ENCODE measurements around the gene DDHD1.
"Not testable (repeated sequence)": the region's sequence is repeated elsewhere in the genome, so short reads cannot be mapped to it uniquely, and the experiment has no call there.

The DDHD1 gene

GRCh38 chr14:53152887-53153701 lies at the start of gene DDHD1:
DDHD1 (minus strand) TSS chr14:53153323; CDS start chr14:53153098, 225 bp downstream.
- peak within 1 kb of the TSS; percentile 100 for H3K4me3 Mint-ChIP-seq
- H3K27me3 Mint-ChIP-seq, result no peaks in the 10 kb centered on the region
- H3K36me3 Mint-ChIP-seq (ENCODE audit: low read depth), result peaks cover 5% of the 10 kb centered on the region
- H3K9me3 Mint-ChIP-seq, result no peaks in the 10 kb centered on the region
- H3K27ac Mint-ChIP-seq, result peak within 1 kb of the TSS; percentile 98
- peaks cover 44% of the 10 kb centered on the region for H3K4me1 Mint-ChIP-seq (ENCODE audit: low read depth)

- Mint-ChIP-seq H3K4me3 (no peak overlapping the region), H3K36me3 (ENCODE audit: low read depth) (peaks cover 10% of the 10 kb centered on the region), H3K4me1 (ENCODE audit: low read depth) (peaks cover 20% of the 10 kb centered on the region), H3K9me3 (peaks cover 6% of the 10 kb centered on the region), H3K27me3 (no peaks in the 10 kb centered on the region), H3K27ac (no peak overlapping the region)
Observed at GRCh38 chr14:53195949-53196348, 42.8 kb upstream of the DDHD1 start.

GRCh38 chr14:53193193-53193592 lies 40.1 kb upstream of the DDHD1 start:
- H3K9me3 Mint-ChIP-seq, result no peaks in the 10 kb centered on the region
- no peaks in the 10 kb centered on the region for H3K27me3 Mint-ChIP-seq
- no peak overlapping the region for H3K27ac Mint-ChIP-seq
- no peak overlapping the region for H3K4me3 Mint-ChIP-seq
- peaks cover 4% of the 10 kb centered on the region for H3K36me3 Mint-ChIP-seq (ENCODE audit: low read depth)
- H3K4me1 Mint-ChIP-seq (ENCODE audit: low read depth), result peaks cover 24% of the 10 kb centered on the region

- Mint-ChIP-seq H3K36me3 (ENCODE audit: low read depth) (peaks cover 4% of the 10 kb centered on the region), H3K4me3 (no peak overlapping the region), H3K27ac (peak overlapping the region; percentile 74), H3K27me3 (no peaks in the 10 kb centered on the region), H3K9me3 (no peaks in the 10 kb centered on the region), H3K4me1 (ENCODE audit: low read depth) (peaks cover 24% of the 10 kb centered on the region)
Observed at GRCh38 chr14:53192052-53192760, 39.1 kb upstream of the DDHD1 start.

- Mint-ChIP-seq H3K4me3 (peak overlapping the region; percentile 45), H3K4me1 (ENCODE audit: low read depth) (peaks cover 24% of the 10 kb centered on the region), H3K27ac (peak overlapping the region; percentile 74), H3K9me3 (no peaks in the 10 kb centered on the region), H3K36me3 (ENCODE audit: low read depth) (no peaks in the 10 kb centered on the region), H3K27me3 (no peaks in the 10 kb centered on the region)
Observed at GRCh38 chr14:53190938-53191337, 37.8 kb upstream of the DDHD1 start.

GRCh38 chr14:53187921-53188463 lies 34.9 kb upstream of the DDHD1 start:
- H3K4me1 Mint-ChIP-seq (ENCODE audit: low read depth), result peaks cover 26% of the 10 kb centered on the region
- no peaks in the 10 kb centered on the region for H3K36me3 Mint-ChIP-seq (ENCODE audit: low read depth)
- H3K4me3 Mint-ChIP-seq, result no peak overlapping the region
- H3K27ac Mint-ChIP-seq, result no peak overlapping the region
- no peaks in the 10 kb centered on the region for H3K27me3 Mint-ChIP-seq
- H3K9me3 Mint-ChIP-seq, result no peaks in the 10 kb centered on the region

- no peaks in the 10 kb centered on the region for H3K9me3 Mint-ChIP-seq
- H3K4me3 Mint-ChIP-seq, result no peak overlapping the region
- no peaks in the 10 kb centered on the region for H3K27me3 Mint-ChIP-seq
- peaks cover 25% of the 10 kb centered on the region for H3K4me1 Mint-ChIP-seq (ENCODE audit: low read depth)
- peaks cover 2% of the 10 kb centered on the region for H3K36me3 Mint-ChIP-seq (ENCODE audit: low read depth)
- H3K27ac Mint-ChIP-seq, result no peak overlapping the region
Observed at GRCh38 chr14:53186532-53186931, 33.4 kb upstream of the DDHD1 start.

GRCh38 chr14:53183611-53184010 lies 30.5 kb upstream of the DDHD1 start:
- no peak overlapping the region for H3K4me3 Mint-ChIP-seq
- H3K36me3 Mint-ChIP-seq (ENCODE audit: low read depth), result peaks cover 6% of the 10 kb centered on the region
- peaks cover 4% of the 10 kb centered on the region for H3K27me3 Mint-ChIP-seq
- H3K4me1 Mint-ChIP-seq (ENCODE audit: low read depth), result peaks cover 33% of the 10 kb centered on the region
- no peak overlapping the region for H3K27ac Mint-ChIP-seq
- no peaks in the 10 kb centered on the region for H3K9me3 Mint-ChIP-seq

GRCh38 chr14:53183056-53183455 lies 29.9 kb upstream of the DDHD1 start:
- Mint-ChIP-seq H3K27me3 (peaks cover 4% of the 10 kb centered on the region), H3K36me3 (ENCODE audit: low read depth) (peaks cover 6% of the 10 kb centered on the region), H3K9me3 (no peaks in the 10 kb centered on the region), H3K4me1 (ENCODE audit: low read depth) (peaks cover 33% of the 10 kb centered on the region), H3K4me3 (no peak overlapping the region), H3K27ac (no peak overlapping the region)

- Mint-ChIP-seq H3K4me1 (ENCODE audit: low read depth) (peaks cover 33% of the 10 kb centered on the region), H3K27ac (peak overlapping the region; percentile 76)
- H3K9me3 Mint-ChIP-seq; H3K36me3 Mint-ChIP-seq (ENCODE audit: low read depth); H3K4me3 Mint-ChIP-seq; H3K27me3 Mint-ChIP-seq: not testable (repeated sequence)
Observed at GRCh38 chr14:53181463-53182081, 28.4 kb upstream of the DDHD1 start.

- Mint-ChIP-seq H3K4me1 (ENCODE audit: low read depth) (peaks cover 33% of the 10 kb centered on the region), H3K27ac (peak overlapping the region; percentile 56), H3K4me3 (peak overlapping the region; percentile 14), H3K36me3 (ENCODE audit: low read depth) (peaks cover 6% of the 10 kb centered on the region), H3K9me3 (no peaks in the 10 kb centered on the region), H3K27me3 (peaks cover 4% of the 10 kb centered on the region)
Observed at GRCh38 chr14:53180272-53181221, 27.4 kb upstream of the DDHD1 start.

GRCh38 chr14:53179486-53180005 lies 26.4 kb upstream of the DDHD1 start:
- H3K27ac Mint-ChIP-seq; H3K27me3 Mint-ChIP-seq; H3K9me3 Mint-ChIP-seq; H3K36me3 Mint-ChIP-seq (ENCODE audit: low read depth); H3K4me3 Mint-ChIP-seq: not testable (repeated sequence)
- peaks cover 33% of the 10 kb centered on the region for H3K4me1 Mint-ChIP-seq (ENCODE audit: low read depth)

GRCh38 chr14:53175375-53175774 lies 22.3 kb upstream of the DDHD1 start:
- Mint-ChIP-seq H3K27ac (no peak overlapping the region), H3K4me1 (ENCODE audit: low read depth) (peaks cover 7% of the 10 kb centered on the region), H3K27me3 (peaks cover 4% of the 10 kb centered on the region), H3K36me3 (ENCODE audit: low read depth) (peaks cover 3% of the 10 kb centered on the region), H3K9me3 (no peaks in the 10 kb centered on the region), H3K4me3 (no peak overlapping the region)

- H3K27ac Mint-ChIP-seq, result no peak overlapping the region
- peaks cover 2% of the 10 kb centered on the region for H3K4me1 Mint-ChIP-seq (ENCODE audit: low read depth)
- no peaks in the 10 kb centered on the region for H3K9me3 Mint-ChIP-seq
- peaks cover 3% of the 10 kb centered on the region for H3K36me3 Mint-ChIP-seq (ENCODE audit: low read depth)
- H3K27me3 Mint-ChIP-seq, result peaks cover 4% of the 10 kb centered on the region
- H3K4me3 Mint-ChIP-seq, result no peak overlapping the region
Observed at GRCh38 chr14:53174918-53175317, 21.8 kb upstream of the DDHD1 start.

Measured in stimulated activated naive CD8-positive, alpha-beta T cell treated with anti-CD3 and anti-CD28 coated beads, Interleukin-15, Interleukin-2, amounts not matched to agents 100 ng/mL and 50 ng/mL, for 24 hours (primary cell).